ENCODE results near the gene TBC1D10B.

The TBC1D10B gene

GRCh38 chr16:30359871-30360170, 10.5 kb downstream of the TBC1D10B start:
- no peak for TF ChIP-seq CTCF (IDR thresholded peaks at IDR 0.05)

GRCh38 chr16:30358990-30359870, 11.1 kb downstream of the TBC1D10B start:
- TF ChIP-seq ZFX (IDR thresholded peaks at IDR 0.05; ENCODE audit: borderline replicate concordance), result no peak
- TF ChIP-seq CTCF (IDR thresholded peaks at IDR 0.05), result no peak
- H3K27ac ChIP-seq, result peak overlapping the region; percentile 7; the same call in 1 of the 2 replicates

More at GRCh38 chr16:30359871-30360170, 10.5 kb downstream of the TBC1D10B start:
- H3K27ac ChIP-seq, result peak overlapping the region; percentile 7; the same call in 1 of the 2 replicates

- TF ChIP-seq ZFX (IDR thresholded peaks at IDR 0.05; ENCODE audit: borderline replicate concordance) (no peak), CTCF (IDR thresholded peaks at IDR 0.05) (no peak)
- H3K27ac ChIP-seq, result 0 out of 2 replicates have a peak overlapping the region, but pooled peaks have one; percentile 7
These were observed 11.7 kb downstream of the TBC1D10B start for GRCh38 chr16:30358577-30358936.

GRCh38 chr16:30357715-30358576, 12.3 kb downstream of the TBC1D10B start:
- no peak for TF ChIP-seq ZFX (IDR thresholded peaks at IDR 0.05; ENCODE audit: borderline replicate concordance)
- TF ChIP-seq CTCF (IDR thresholded peaks at IDR 0.05), result no peak

GRCh38 chr16:30357085-30357714, 13.1 kb downstream of the TBC1D10B start:
- peak overlapping the region; percentile 92 for H3K27ac ChIP-seq
- TF ChIP-seq CTCF (IDR thresholded peaks at IDR 0.05) (no peak), ZFX (IDR thresholded peaks at IDR 0.05; ENCODE audit: borderline replicate concordance) (no peak)

More at GRCh38 chr16:30357715-30358576, 12.3 kb downstream of the TBC1D10B start:
- H3K27ac ChIP-seq, result peak overlapping the region; percentile 92

GRCh38 chr16:30356401-30357084, 13.8 kb downstream of the TBC1D10B start:
- peak overlapping the region; percentile 92 for H3K27ac ChIP-seq
- TF ChIP-seq ZFX (IDR thresholded peaks at IDR 0.05; ENCODE audit: borderline replicate concordance) (no peak), CTCF (IDR thresholded peaks at IDR 0.05) (no peak)

Measured in 22Rv1 (cell line).